HAP-1 (cell line): ENCODE results near the gene EGFL8.

Experiments used
- DNase-seq, 2 experiments: peaks; one replicate each; pipeline ENCODE4 v3.0.0-alpha.2; 2016 to 2020; ENCODE audit warnings: low spot score in 2 of 2
- H3K27me3 ChIP-seq: fragments of 250-450 bp; sonication (Bioruptor Pico); 2 replicates; pipeline ENCODE4 v1.5.1; 2020; ENCODE audit warnings: low read depth, mild to moderate bottlenecking, moderate library complexity
- H3K36me3 ChIP-seq: fragments of 250-450 bp; sonication (Bioruptor Pico); replicated peaks from 2 replicates; pipeline ENCODE4 v1.5.1; 2020; ENCODE audit warnings: mild to moderate bottlenecking
- H3K4me1 ChIP-seq: fragments of 250-450 bp; sonication (Bioruptor Pico); 2 replicates; pipeline ENCODE4 v1.5.1; 2020; ENCODE audit warnings: mild to moderate bottlenecking
- H3K4me3 ChIP-seq: fragments of 250-450 bp; sonication (Bioruptor Pico); 2 replicates; pipeline ENCODE4 v1.5.1; 2020; ENCODE audit warnings: mild to moderate bottlenecking, moderate library complexity
- H3K9me3 ChIP-seq: fragments of 250-450 bp; sonication (Bioruptor Pico); 2 replicates; pipeline ENCODE4 v1.5.1; 2020; ENCODE audit warnings: mild to moderate bottlenecking, moderate library complexity
- in situ Hi-C: fragments of 300-500 bp; cut with MboI; formaldehyde crosslinking; loops from 3 replicates; pipeline ENCODE4 v1.14.3; 2020; ENCODE audit warnings: low sequenced_read_pairs, inconsistent platforms, mixed read lengths

EGFL8 gene

DNA sequence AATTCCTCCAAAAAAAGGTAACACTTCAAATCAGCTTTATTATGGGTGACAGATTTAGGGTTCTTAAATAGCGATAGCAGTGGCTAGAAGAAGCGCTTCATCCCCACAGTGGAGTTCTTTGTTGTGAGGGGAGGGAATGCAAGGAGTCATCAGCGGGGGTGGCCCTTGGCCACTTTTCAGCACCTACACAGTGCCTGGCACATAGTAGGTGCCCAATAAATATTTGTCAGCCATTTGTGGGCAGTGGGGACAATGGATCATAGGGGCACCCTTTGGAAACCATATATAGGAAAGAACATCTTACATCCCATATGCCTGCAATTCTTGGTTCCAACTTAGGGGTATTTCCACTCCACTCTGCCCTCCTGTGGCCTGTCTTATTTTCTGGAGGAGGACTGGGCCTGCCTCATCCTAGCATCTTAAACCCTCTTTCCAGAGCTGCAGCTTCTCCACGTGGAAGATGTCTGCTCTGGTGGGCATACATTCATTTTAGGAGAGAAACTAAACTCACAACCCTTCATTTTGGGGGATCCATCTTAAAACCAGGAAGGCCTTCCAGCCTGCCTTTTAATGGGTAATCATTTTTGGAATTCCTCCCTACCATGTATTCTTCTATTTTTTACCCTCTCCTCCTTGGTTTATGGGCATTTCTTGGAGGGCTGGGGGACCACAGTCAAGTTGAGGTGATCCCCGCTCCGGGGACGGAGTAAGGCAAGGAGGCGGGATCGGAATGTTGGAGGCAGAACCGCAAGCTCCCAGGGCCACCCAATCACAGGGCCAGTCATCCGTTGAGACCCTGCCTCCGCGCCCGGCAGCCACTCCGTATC lies 30.6 kb downstream of the EGFL8 start:
- in situ Hi-C loops, result no loop called here
- no peaks in the 10 kb centered on the region for H3K9me3 ChIP-seq
- peak; percentile 34 to 53 for DNase-seq
- H3K36me3 ChIP-seq, result no peaks in the 10 kb centered on the region
- peaks cover 14% of the 10 kb centered on the region for H3K4me1 ChIP-seq
- peak overlapping the region; percentile 28 for H3K4me3 ChIP-seq
- no peaks in the 10 kb centered on the region for H3K27me3 ChIP-seq

DNA sequence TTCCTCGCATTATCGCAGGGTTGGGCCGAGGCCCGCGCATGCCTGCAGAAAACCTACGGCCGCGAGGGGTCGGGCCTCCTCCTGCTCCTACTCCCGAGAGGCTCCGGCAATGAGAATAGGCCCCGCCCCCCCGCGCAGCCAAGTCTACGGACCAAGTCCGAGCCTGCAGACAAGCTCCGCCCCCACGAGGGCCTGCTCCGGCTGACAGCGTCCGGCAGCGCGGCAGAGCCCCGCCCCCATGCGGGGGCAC lies 31.2 kb downstream of the EGFL8 start:
- Histone ChIP-seq H3K36me3 (no peaks in the 10 kb centered on the region), H3K4me3 (peak overlapping the region; percentile 49), H3K4me1 (peaks cover 12% of the 10 kb centered on the region), H3K27me3 (no peaks in the 10 kb centered on the region), H3K9me3 (no peaks in the 10 kb centered on the region)
- in situ Hi-C loops, result no loop called here
- peak; percentile 99 to 100 for DNase-seq

- H3K36me3 ChIP-seq, result no peaks in the 10 kb centered on the region
- DNase-seq, result peak; percentile 66 to 88
- H3K27me3 ChIP-seq, result no peaks in the 10 kb centered on the region
- no peaks in the 10 kb centered on the region for H3K9me3 ChIP-seq
- peaks cover 12% of the 10 kb centered on the region for H3K4me1 ChIP-seq
- in situ Hi-C loops, result no loop called here
- peak overlapping the region; percentile 49 for H3K4me3 ChIP-seq
Observed at GRCh38 chr6:32195902-32196681, 31.7 kb downstream of the EGFL8 start.

DNA sequence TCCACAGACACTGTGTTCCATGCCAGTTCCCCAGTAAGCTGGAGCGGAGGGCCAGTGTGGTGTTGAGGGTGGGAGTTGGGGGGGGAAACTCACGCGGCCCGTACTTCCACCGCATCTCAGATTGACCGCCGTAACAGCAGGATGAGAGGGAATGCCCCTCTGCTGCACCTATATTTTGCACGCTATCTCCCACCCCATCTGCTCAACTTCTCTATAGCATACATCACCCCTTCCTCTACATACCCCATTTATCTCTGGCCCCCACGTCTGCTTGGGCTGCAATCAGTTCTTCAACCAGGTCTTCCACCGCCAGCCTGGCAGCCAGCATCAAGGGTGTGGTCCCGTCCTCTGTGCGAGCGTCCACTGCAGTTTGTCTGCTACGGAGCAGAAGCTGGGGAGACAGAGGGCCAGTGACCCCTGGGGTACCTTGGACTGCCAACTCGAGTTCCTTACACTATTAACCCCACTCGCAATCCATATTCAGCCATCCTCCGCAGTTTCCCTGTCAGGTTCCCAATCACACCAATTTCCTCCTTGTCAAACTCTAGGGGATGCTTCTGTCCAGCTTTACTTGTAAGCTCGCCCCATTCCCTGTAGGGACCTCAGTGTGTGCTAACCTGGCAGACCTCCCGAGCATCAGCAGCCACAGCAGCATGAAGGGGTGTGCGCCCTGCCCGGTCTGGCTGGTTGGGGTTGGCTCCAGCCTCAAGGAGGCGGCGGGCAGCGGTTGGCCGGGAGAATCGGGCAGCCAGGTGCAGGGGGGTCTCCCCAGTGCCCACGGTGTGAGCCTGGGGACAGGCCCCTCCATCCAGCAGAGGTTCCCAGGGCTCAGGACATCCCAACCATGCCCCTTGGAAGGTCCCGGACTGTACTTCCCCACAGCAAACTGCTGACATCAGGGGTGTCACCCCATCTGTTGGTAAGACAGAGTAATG lies 32.6 kb downstream of the EGFL8 start:
- no peaks in the 10 kb centered on the region for H3K27me3 ChIP-seq
- no peaks in the 10 kb centered on the region for H3K9me3 ChIP-seq
- DNase-seq, result no peak
- H3K4me3 ChIP-seq, result peak overlapping the region; percentile 49
- no peaks in the 10 kb centered on the region for H3K36me3 ChIP-seq
- in situ Hi-C loops, result no loop called here
- H3K4me1 ChIP-seq, result peaks cover 12% of the 10 kb centered on the region

GRCh38 chr6:32198345-32198696 lies 33.9 kb downstream of the EGFL8 start:
- no peak for DNase-seq
- Histone ChIP-seq H3K4me3 (no peak overlapping the region), H3K27me3 (no peaks in the 10 kb centered on the region), H3K36me3 (no peaks in the 10 kb centered on the region), H3K9me3 (no peaks in the 10 kb centered on the region), H3K4me1 (peaks cover 12% of the 10 kb centered on the region)
- in situ Hi-C loops, result no loop called here

- Histone ChIP-seq H3K36me3 (no peaks in the 10 kb centered on the region), H3K4me3 (no peak overlapping the region), H3K4me1 (peaks cover 12% of the 10 kb centered on the region), H3K9me3 (no peaks in the 10 kb centered on the region), H3K27me3 (no peaks in the 10 kb centered on the region)
- in situ Hi-C loops, result no loop called here
- no peak for DNase-seq
Observed at GRCh38 chr6:32198866-32199265, 34.5 kb downstream of the EGFL8 start.

DNA sequence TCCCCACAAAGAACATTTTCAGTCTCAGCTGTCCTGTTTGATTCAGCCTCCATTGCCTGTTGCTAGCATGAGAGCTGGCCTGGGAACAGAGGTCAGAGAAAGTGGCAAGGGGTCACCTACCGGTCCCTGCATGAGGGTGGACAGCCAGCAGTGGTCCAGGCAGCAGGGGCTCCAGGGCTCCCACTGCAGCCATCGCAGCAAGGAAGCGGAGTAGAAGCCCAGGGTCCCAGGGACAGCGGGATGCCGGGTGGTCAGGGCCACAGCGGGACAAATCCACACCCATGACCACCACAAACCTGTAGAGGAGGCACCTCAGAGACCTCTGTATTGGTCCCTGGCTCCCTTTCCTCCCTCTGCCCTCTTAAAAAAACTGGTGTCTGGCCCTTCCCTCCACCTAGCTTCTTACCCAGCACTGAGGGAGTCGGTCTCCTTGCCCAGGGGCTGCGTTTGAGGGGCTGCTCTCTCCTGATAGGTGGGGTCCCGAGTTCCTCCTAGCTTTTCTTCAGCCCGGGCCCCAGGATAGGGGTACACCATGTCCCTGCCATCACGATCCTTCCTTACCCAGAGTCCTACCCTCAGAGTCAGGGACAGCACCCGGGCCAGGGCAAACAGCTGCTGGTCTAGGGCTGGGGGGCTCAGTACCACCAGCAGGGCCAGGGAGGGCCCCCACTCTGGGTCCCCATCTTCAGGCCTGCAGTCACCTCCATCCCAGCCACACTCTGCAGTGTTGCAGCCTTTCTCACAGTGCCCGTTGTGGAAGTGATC lies 36.5 kb downstream of the EGFL8 start:
- in situ Hi-C loops, result no loop called here
- DNase-seq, result no peak
- 0 out of 2 replicates have a peak, but pooled peaks cover 2% of the 10 kb centered on the region for H3K27me3 ChIP-seq
- H3K36me3 ChIP-seq, result no peaks in the 10 kb centered on the region
- no peak overlapping the region for H3K4me3 ChIP-seq
- H3K9me3 ChIP-seq, result no peaks in the 10 kb centered on the region
- H3K4me1 ChIP-seq, result peaks cover 7% of the 10 kb centered on the region

DNA sequence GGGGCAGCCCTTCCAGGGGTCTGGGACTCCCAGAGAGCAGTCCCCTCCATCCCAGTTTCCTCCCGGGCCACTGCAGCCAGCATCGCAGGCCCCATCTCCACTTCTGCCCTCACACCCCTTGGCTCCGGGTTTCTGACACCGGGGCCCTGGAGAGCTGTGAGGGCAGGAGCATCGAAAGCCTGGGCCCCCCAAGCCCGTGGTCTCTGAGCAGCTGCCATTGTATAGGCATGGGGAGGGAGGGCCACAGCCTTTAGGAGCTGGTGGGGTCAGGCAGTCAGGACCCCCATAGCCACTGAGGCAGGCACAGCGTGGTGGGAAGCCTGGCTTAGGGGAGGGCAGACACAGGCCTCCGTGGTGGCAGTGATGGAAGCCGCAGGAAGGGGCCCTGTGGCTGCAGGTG lies 37.8 kb downstream of the EGFL8 start:
- Histone ChIP-seq H3K36me3 (no peaks in the 10 kb centered on the region), H3K9me3 (no peaks in the 10 kb centered on the region), H3K4me1 (no peaks in the 10 kb centered on the region), H3K4me3 (no peak overlapping the region), H3K27me3 (0 out of 2 replicates have a peak, but pooled peaks cover 2% of the 10 kb centered on the region)
- in situ Hi-C loops, result no loop called here
- DNase-seq, result no peak

DNA sequence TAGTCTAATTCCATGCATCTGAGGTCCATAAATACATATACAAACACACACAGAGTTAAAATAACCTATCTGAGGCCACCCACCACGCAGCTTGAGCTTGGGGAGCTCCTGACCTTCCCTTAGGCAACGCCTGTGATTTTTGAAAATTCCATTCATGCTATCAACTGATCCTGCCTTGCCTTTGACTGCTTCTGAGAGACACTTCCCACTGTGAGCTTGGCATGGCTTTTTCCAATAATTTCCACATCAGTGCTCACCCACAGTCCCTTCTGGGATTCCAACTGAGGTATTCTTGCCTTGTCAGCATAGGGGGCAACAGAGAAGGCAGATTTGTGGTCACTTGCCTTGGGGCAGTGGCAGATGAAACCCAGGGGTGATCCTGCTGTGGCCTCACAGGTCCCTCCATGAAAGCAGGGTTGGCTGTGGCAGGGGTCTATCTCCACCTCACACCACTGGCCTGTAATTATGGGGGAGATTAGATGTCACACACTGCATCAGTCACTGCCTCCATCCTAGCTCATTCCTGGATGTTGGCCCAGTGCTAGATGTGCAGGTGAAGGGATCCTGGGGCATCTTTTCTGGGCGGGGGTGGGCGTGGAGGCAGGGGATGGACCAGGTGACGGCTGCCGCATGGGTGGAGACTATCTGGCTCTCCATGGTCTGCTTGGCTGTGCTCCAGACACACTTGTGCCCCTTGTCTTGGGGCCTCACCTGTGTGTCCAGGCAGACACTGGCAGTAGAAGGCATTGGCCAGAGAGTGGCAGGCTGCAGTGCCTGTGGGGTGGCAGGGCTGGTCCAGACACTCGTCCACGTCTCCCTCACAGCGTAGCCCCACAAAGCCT lies 39.3 kb downstream of the EGFL8 start:
- no peaks in the 10 kb centered on the region for H3K9me3 ChIP-seq
- DNase-seq, result no peak
- H3K4me1 ChIP-seq, result no peaks in the 10 kb centered on the region
- H3K4me3 ChIP-seq, result no peak overlapping the region
- no peaks in the 10 kb centered on the region for H3K36me3 ChIP-seq
- 0 out of 2 replicates have a peak, but pooled peaks cover 2% of the 10 kb centered on the region for H3K27me3 ChIP-seq
- in situ Hi-C loops, result no loop called here

DNA sequence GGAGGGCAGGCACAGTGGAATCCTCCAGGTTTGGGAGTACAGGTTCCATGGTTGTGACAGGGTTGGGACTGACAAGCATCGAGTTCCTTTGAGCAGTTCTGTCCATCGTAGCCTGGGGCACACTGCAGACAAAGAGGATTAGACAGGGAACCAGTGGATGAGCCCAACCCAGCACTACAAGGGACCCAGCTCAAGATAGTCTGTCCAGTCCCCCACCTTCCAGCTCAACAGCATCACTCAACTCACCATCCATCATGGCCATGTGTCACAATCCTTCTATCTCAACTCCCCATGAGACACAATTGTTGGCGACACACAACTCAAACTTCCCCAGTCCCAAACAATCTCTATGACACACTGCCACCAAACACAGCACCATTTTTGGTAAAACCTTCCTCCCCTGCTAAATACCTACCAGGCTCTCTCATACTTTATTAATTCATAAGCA lies 39.9 kb downstream of the EGFL8 start:
- no peaks in the 10 kb centered on the region for H3K9me3 ChIP-seq
- H3K27me3 ChIP-seq, result 0 out of 2 replicates have a peak, but pooled peaks cover 2% of the 10 kb centered on the region

DNA sequence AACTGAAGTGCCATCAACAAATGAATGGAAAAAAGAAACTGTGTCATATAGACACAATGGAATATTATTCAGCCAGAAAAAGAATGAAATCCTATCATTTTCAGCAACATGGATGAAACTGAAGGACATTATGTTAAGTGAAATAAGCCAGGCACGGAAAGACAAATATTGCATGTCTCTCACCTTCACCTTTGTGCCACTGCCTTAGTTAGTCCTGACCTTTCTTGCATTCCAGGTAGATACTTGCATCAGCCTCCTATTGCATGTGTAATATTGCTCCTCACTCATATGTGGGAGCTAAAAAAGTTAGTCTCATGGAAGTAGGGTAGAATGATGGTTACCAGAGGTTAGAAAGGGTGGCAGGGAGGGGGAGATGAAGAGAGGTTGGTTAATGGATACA lies 44.6 kb downstream of the EGFL8 start:
- in situ Hi-C loops, result no loop called here
- no peaks in the 10 kb centered on the region for H3K4me1 ChIP-seq
- H3K4me3 ChIP-seq, result no peak overlapping the region
- no peak for DNase-seq
- 0 out of 2 replicates have a peak, but pooled peaks cover 2% of the 10 kb centered on the region for H3K27me3 ChIP-seq
- H3K36me3 ChIP-seq, result no peaks in the 10 kb centered on the region
- H3K9me3 ChIP-seq, result no peaks in the 10 kb centered on the region

More for the DNA sequence above, 39.9 kb downstream of the EGFL8 start:
- Histone ChIP-seq H3K4me3 (no peak overlapping the region), H3K4me1 (no peaks in the 10 kb centered on the region), H3K36me3 (no peaks in the 10 kb centered on the region)
- DNase-seq, result no peak
- in situ Hi-C loops, result no loop called here

DNA sequence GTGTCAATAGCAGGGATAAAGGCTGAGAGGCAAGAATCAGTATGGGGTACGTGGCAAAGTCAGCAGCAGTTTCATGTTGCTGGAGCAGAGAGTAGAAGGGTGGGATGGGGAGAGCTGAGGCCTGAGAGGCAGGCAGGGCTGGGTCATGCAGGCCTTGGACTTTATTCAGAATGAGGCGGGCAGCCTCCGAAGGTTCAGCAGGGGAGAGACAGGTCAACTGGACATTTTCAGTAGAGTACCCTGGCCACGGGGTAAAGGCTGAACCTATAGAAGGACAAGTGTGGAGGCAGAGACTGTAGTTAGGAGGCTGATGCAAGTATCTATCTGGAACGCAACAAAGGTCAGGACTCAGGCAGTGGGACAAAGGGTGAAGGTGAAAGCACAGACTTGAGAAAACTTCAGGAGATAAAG lies 45.8 kb downstream of the EGFL8 start:
- Histone ChIP-seq H3K4me3 (no peak overlapping the region), H3K36me3 (no peaks in the 10 kb centered on the region), H3K27me3 (no peaks in the 10 kb centered on the region), H3K9me3 (no peaks in the 10 kb centered on the region), H3K4me1 (no peaks in the 10 kb centered on the region)
- in situ Hi-C loops, result no loop called here
- DNase-seq, result no peak
